Esophagus muscularis mucosa (tissue), 4 donors: Measurements from ENCODE around the gene MT1G. TPM values are rescaled to one million over a fixed set of nuclear protein-coding genes. Genes with fewer than 3 reads are reported as not detected.

ENCODE experiments used
- DNase-seq: peaks from one replicate; pipeline ENCODE4 v3.0.0-alpha.2; 2017; ENCODE audit errors: extremely low spot score
- H3K27ac ChIP-seq, 4 donors: fragments of 200-600 bp; sonication (generic); replicated peaks in 1 of 4; 1 replicate in 3 of 4; 2 replicates in 1 of 4; pipeline ENCODE4 v1.5.1; 2016 to 2019; ENCODE audit warnings: mild to moderate bottlenecking in 1 of 4
- H3K27me3 ChIP-seq, 4 donors: fragments of 200-600 bp; sonication (generic); one replicate each; pipeline versions ENCODE4 v1.5.1 to v1.6.0; 2016 to 2019
- H3K36me3 ChIP-seq, 4 donors: fragments of 200-600 bp; sonication (generic); one replicate each; pipeline ENCODE4 v1.5.1; 2016 to 2019
- H3K4me1 ChIP-seq, 4 donors: fragments of 200-600 bp; sonication (generic); one replicate each; pipeline ENCODE4 v1.5.1; 2016 to 2019
- H3K4me3 ChIP-seq, 4 donors: fragments of 200-600 bp; sonication (generic); 1 replicate in 2 of 4; 2 replicates in 2 of 4; pipeline ENCODE4 v1.5.1; 2016 to 2019; ENCODE audit warnings: mild to moderate bottlenecking in 4 of 4, moderate library complexity in 1 of 4
- H3K9me3 ChIP-seq, 4 donors: fragments of 200-600 bp; sonication (generic); 1 replicate in 3 of 4; 2 replicates in 1 of 4; pipeline ENCODE4 v1.5.1; 2016 to 2019
- CTCF ChIP-seq, 3 experiments: fragments of 200-600 bp in 2 of 3; fragments of 450-650 bp in 1 of 3; sonication (generic) in 2 of 3; IDR thresholded peaks; one replicate each; pipeline ENCODE4 v1.5.1; 2017 to 2019; ENCODE audit warnings: antibody characterized with exemption in 3 of 3, mild to moderate bottlenecking in 2 of 3, moderate library complexity in 1 of 3
- EP300 ChIP-seq: sonication (generic); formaldehyde crosslinking; IDR thresholded peaks from one replicate; pipeline ENCODE4 v1.6.1; 2017; ENCODE audit warnings: antibody characterized with exemption
- POLR2A ChIP-seq: fragments of 450-650 bp; IDR thresholded peaks from one replicate; pipeline ENCODE4 v1.6.1; 2017; ENCODE audit warnings: antibody characterized with exemption, moderate library complexity, mild to moderate bottlenecking, low read depth
- POLR2AphosphoS5 ChIP-seq, 2 donors: sonication (generic); formaldehyde crosslinking; IDR thresholded peaks; one replicate each; pipeline ENCODE4 v1.6.1; 2017; ENCODE audit warnings: antibody characterized with exemption in 2 of 2
- WGBS: methylation state at CpG from one replicate; pipeline ENCODE4 v1.1.5; 2018; 5-methylcytosine and 5-hydroxymethylcytosine counted together
- intact Hi-C: fragments of 100-400 bp; cut with DNase I; formaldehyde crosslinking; loops from one replicate; pipeline ENCODE4 v1.15.1; 2023
- total RNA-seq, 4 donors: library from RNA; depleted of rRNA; stranded (reverse); fragments of >200 nt; gene quantifications; one replicate each; pipeline versions ENCODE4 v1.1.0 to v1.2.1, GENCODE V29; 2016

The MT1G gene
- total RNA-seq, 4 donors from 2014 or later: 4.9 to 59.0 (median 19.0) TPM; not detected in 1

- 21% methylated on average over 30 of the region's 48 CpGs for WGBS
- Histone ChIP-seq H3K27ac (no peak overlapping the region), H3K4me1 (peaks cover 19 to 26% (median 24%) of the 10 kb centered on the region in 4 donors), H3K27me3 (peaks cover 0 to 99% (median 33%) of the 10 kb centered on the region in 4 donors), H3K4me3 (peak overlapping the region in 3 of 4 donors; percentile 22 to 43 (median 22)), H3K9me3 (no peaks in the 10 kb centered on the region), H3K36me3 (no peaks in the 10 kb centered on the region)
- DNase-seq: no peak
- intact Hi-C loops: no loop called here
- no peak for TF ChIP-seq POLR2A
- TF ChIP-seq CTCF (IDR thresholded peaks at IDR 0.05): no peak
- no peak for TF ChIP-seq EP300
- no peak for TF ChIP-seq POLR2AphosphoS5 (IDR thresholded peaks at IDR 0.05)
Measured at GRCh38 chr16:56662357-56663354, 5.2 kb downstream of the MT1G start.

GRCh38 chr16:56658327-56658875 lies 9.5 kb downstream of the MT1G start:
- H3K9me3 ChIP-seq: no peaks in the 10 kb centered on the region
- TF ChIP-seq POLR2A (no peak), POLR2AphosphoS5 (IDR thresholded peaks at IDR 0.05) (no peak), CTCF (IDR thresholded peaks at IDR 0.05) (no peak), EP300 (no peak)
- peaks cover 0 to 62% (median 28%) of the 10 kb centered on the region in 4 donors for H3K27me3 ChIP-seq
- peaks cover 22 to 28% (median 26%) of the 10 kb centered on the region in 4 donors for H3K4me1 ChIP-seq
- WGBS: 32% methylated on average over 6 of the region's 10 CpGs
- DNase-seq: no peak
- intact Hi-C loops: no loop called here
- peak overlapping the region in 2 of 4 donors; percentile 10 to 60 for H3K27ac ChIP-seq
- peak overlapping the region; percentile 48 to 67 (median 52) for H3K4me3 ChIP-seq
- no peaks in the 10 kb centered on the region for H3K36me3 ChIP-seq

GRCh38 chr16:56657555-56658326 lies 10.1 kb downstream of the MT1G start, which contains the start of gene MT1F:
Gene MT1F, plus strand, starts transcription at chr16:56657959. Its CDS starts 100 bp downstream, at chr16:56658059.
- Histone ChIP-seq H3K27me3 (peaks cover 0 to 56% (median 21%) of the 10 kb centered on the region in 4 donors), H3K4me1 (peaks cover 17 to 21% (median 20%) of the 10 kb centered on the region in 4 donors), H3K4me3 (peak within 1 kb of the TSS; percentile 48 to 67 (median 52)), H3K36me3 (no peaks in the 10 kb centered on the region), H3K9me3 (no peaks in the 10 kb centered on the region), H3K27ac (peak within 1 kb of the TSS; percentile 10 to 60 (median 32))
- intact Hi-C loops: no loop called here
- peak; percentile 43 to 56 for TF ChIP-seq POLR2AphosphoS5 (IDR thresholded peaks at IDR 0.05)
- TF ChIP-seq POLR2A: no peak
- TF ChIP-seq CTCF (IDR thresholded peaks at IDR 0.05): no peak
- 4% methylated on average over 20 of the region's 46 CpGs for WGBS
- no peak for DNase-seq

GRCh38 chr16:56653218-56653617 lies 14.6 kb downstream of the MT1G start:
- Histone ChIP-seq H3K4me3 (no peak overlapping the region), H3K4me1 (peaks cover 10 to 11% (median 11%) of the 10 kb centered on the region in 4 donors), H3K27me3 (peaks cover 0 to 39% (median 9%) of the 10 kb centered on the region in 4 donors), H3K27ac (no peak overlapping the region), H3K9me3 (no peaks in the 10 kb centered on the region), H3K36me3 (no peaks in the 10 kb centered on the region)
- WGBS: 76% methylated on average over 7 of the region's 7 CpGs
- DNase-seq: no peak
- intact Hi-C loops: no loop called here
- TF ChIP-seq POLR2A: no peak
- TF ChIP-seq CTCF (IDR thresholded peaks at IDR 0.05): no peak
- TF ChIP-seq POLR2AphosphoS5 (IDR thresholded peaks at IDR 0.05): no peak
- no peak for TF ChIP-seq EP300
